MM.1S (cell line): ENCODE results near the gene ADAMTS2.

ENCODE experiments used
- EZH2 ChIP-seq: fragments of 300-600 bp; sonication (generic); optimal IDR thresholded peaks from 2 replicates; pipeline ENCODE3; 2017; ENCODE audit warnings: low read depth, mild to moderate bottlenecking, antibody characterized with exemption, low read length, mixed read lengths
- EZH2phosphoT487 ChIP-seq: fragments of 300-600 bp; sonication (generic); IDR thresholded peaks from 2 replicates; pipeline ENCODE4 v1.6.1; 2018; ENCODE audit warnings: antibody characterized with exemption, low read length
- TF ChIP-seq, protein P1 (sequence below): fragments of 300-600 bp; sonication (generic); IDR thresholded peaks from 2 replicates; pipeline ENCODE4 v1.5.1; 2016; ENCODE audit warnings: antibody characterized with exemption, low read length, mixed read lengths

DNA sequence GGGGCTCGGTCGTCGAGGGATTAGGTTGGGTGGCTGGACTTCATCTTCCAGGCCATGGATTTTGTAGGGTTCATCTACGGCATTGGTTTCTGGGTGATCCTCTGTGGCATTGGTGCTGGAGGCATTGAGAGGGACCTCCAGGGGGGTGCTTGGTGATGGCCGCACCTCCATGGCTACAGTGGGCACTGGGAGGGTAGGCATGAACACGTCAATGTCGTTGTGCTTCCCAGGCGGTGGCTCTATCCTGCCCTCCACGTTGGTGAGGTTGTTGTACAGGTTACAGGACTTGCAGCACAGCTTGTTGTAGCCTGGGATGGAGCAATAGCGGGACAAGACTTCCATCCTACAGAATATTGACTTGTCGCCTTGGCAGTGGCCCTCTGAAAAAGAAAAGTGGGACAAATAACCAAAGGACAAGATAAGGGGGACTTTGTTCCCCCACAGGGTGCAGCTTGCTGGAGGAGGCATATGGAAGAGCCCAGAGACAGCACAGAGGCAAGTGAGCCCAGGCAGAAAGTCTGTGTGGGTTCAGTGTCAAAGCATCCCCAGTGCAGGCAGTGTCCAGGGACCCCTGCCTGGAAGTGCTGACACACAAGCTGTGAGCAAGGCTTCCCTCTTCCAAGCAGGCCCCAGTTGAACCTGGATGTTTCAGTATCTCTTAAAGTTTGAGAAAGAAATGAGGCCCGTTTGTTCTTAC lies 231.2 kb downstream of the ADAMTS2 start:
- TF ChIP-seq, protein P1, sequence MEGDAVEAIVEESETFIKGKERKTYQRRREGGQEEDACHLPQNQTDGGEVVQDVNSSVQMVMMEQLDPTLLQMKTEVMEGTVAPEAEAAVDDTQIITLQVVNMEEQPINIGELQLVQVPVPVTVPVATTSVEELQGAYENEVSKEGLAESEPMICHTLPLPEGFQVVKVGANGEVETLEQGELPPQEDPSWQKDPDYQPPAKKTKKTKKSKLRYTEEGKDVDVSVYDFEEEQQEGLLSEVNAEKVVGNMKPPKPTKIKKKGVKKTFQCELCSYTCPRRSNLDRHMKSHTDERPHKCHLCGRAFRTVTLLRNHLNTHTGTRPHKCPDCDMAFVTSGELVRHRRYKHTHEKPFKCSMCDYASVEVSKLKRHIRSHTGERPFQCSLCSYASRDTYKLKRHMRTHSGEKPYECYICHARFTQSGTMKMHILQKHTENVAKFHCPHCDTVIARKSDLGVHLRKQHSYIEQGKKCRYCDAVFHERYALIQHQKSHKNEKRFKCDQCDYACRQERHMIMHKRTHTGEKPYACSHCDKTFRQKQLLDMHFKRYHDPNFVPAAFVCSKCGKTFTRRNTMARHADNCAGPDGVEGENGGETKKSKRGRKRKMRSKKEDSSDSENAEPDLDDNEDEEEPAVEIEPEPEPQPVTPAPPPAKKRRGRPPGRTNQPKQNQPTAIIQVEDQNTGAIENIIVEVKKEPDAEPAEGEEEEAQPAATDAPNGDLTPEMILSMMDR: no peak
- TF ChIP-seq EZH2 (no peak), EZH2phosphoT487 (no peak)
